Activated gamma-delta T cell treated with Interleukin-2 at 50 U/mL for 16 hours (primary cell): ENCODE data around the gene NMS.

ENCODE experiments used
- DNase-seq: peaks from one replicate; pipeline ENCODE4 v3.0.0-alpha.2; 2020

NMS gene

DNA sequence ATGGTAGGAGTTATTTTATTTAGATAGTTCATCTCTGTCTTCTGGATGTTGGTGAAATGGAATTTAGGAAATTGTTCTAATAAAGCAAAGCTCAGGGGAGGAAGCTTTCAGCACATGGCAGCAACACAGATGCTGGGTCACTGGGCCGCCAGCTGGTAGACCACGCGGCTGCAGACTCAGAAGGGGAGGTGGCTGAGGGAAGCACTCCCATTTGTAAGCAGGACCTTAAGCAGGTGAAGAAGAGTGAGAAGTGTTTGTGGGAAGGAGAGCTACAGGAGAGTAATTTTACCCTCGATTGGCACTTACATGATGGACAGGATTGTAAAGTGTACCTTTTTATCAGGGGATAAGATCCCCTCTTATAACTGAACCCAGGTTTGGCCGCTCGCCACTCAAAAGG lies 24.4 kb downstream of the NMS start:
- DNase-seq: no peak

DNA sequence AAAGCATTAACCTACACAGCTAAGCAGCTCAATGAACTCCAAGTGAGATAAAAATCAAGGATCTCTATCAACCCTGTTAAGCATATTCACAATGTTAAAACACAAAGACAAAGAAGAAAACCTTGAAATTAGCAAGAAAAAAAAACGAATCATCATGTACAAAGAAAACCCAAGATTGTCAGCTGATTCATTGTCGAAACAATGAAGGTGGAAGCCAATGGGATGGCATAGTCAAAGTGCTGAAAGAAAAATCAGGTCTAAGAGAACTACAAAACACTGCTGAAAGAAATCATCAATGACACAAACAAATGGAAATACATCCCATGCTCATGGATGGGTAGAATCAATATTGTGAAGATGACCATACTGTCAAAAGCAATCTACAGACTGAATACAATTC lies 32.5 kb downstream of the NMS start:
- no peak for DNase-seq

GRCh38 chr2:100504542-100504941 lies 34.3 kb downstream of the NMS start:
- DNase-seq: no peak

- DNase-seq: no peak
These were observed 38.8 kb downstream of the NMS start for GRCh38 chr2:100509066-100509465.

DNA sequence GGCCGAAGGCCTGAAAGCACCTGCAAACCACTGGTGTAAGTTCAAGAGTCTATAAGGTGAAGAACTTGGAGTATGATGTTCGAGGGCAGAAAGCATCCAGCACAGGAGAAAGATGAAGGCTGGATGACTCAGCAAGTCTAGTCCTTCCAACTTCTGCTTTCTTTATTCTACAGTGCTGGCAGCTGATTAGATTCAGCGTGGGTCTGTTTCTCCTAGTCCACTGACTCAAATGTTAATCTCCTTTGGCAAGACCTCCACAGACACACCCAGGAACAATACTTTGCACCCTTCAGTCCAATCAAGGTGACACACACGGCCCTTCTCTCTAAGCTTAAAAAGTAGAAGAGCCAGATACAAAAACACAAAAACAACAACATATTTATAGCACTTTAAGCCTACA lies 43.4 kb downstream of the NMS start:
- DNase-seq: no peak

DNA sequence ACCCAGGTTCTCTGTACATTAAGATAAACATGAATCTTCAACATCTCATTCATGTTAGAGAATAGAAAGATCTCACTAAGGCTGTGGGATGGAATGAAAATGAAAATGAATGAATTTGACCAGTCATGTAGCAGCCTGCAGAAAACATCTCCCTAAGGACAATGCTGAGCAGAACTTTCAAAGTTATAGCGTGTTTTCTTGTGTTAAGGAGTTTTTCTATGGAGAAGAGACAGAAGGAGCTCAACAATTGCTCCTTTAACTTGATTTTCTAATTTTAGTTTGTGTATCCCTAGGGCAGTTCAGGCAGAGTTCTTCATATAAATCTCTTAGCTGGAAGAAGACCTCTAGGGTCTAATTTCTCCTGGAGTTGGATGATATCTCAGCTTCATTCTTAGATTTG lies 47.3 kb downstream of the NMS start:
- no peak for DNase-seq

DNA sequence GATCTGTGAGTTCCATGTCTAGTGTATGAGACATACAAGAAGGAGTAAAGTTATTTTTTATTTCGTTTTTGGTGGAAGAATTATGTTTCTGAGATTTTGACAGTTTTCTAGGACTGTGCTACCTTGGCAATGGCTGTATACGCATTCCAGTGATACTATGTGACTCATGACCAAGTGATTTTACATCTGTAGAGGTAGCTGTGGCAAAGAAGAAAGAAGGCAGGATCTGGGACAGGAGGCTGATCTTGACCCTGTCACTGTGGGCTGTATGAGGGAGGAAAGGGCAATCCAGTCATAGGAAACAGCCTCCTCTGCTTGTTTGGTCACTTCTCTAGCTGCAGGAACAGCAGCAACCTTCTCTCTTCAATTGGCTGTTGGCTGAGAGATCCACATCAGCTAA lies 48.5 kb downstream of the NMS start:
- no peak for DNase-seq

- DNase-seq: no peak
These were observed 49.9 kb downstream of the NMS start for GRCh38 chr2:100520224-100520623.

- DNase-seq: no peak
These were observed 52.1 kb downstream of the NMS start for GRCh38 chr2:100522430-100522829.

- DNase-seq: no peak
These were observed 54.0 kb downstream of the NMS start for GRCh38 chr2:100524331-100524730.

- no peak for DNase-seq
These were observed 56.6 kb downstream of the NMS start for GRCh38 chr2:100526868-100527267.

- DNase-seq: no peak
These were observed 57.2 kb downstream of the NMS start for GRCh38 chr2:100527440-100528015.

GRCh38 chr2:100529176-100529575 lies 58.9 kb downstream of the NMS start:
- DNase-seq: no peak

- DNase-seq: no peak
These were observed 59.6 kb downstream of the NMS start for GRCh38 chr2:100529900-100530299.
